Epithelial cell of esophagus (primary cell): ENCODE results near the gene PLBD2.

Experiments
- DNase-seq: peaks from one replicate; pipeline ENCODE4 v3.0.0; 2010; ENCODE audit warnings: low read depth
- H3K4me3 ChIP-seq: 2 replicates; pipeline ENCODE4 v1.5.1; 2011; ENCODE audit warnings: mild to moderate bottlenecking, low read length, control low read depth
- TF ChIP-seq, protein P1 (sequence below): IDR thresholded peaks from 2 replicates; pipeline ENCODE4 v1.5.1; 2011; ENCODE audit warnings: low read depth, mild to moderate bottlenecking, low read length, control low read depth, inconsistent platforms; ENCODE audit not compliant: insufficient read depth; ENCODE audit errors: missing control alignments

Gene PLBD2

DNA sequence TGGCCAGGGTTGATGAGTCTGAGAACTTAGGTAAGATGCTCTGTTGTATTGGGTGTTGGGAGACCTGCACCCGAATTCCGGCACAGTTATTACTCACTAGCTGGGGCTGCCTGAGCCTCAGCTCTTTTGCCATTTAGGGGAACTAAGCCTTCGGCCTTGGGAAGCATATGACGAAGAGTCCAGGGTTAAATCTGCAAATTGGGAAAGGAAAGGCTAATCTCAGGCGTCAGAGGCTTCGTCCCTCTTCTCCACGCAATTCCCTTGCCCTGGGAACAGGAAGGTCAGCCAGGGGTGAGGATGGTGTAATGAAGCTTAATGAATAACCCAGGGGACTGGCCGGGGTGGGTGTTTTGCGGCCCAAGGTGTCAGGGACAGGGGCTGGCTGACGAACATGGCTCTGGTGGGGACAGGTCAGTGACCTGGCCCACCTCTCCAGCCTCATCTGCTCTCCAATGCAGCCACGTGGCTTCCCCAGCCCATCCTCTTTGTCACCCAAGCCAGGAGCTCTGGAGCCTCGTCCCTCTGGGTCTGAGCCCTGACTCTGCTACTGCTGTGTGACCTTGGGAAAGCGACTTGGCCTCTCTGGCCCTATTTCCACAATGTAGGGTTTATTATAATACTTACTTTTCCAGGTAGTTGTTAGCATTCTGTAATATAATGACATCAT lies 60.0 kb downstream of the PLBD2 start:
- no peak overlapping the region for H3K4me3 ChIP-seq
- no peak for DNase-seq
- TF ChIP-seq, protein P1, sequence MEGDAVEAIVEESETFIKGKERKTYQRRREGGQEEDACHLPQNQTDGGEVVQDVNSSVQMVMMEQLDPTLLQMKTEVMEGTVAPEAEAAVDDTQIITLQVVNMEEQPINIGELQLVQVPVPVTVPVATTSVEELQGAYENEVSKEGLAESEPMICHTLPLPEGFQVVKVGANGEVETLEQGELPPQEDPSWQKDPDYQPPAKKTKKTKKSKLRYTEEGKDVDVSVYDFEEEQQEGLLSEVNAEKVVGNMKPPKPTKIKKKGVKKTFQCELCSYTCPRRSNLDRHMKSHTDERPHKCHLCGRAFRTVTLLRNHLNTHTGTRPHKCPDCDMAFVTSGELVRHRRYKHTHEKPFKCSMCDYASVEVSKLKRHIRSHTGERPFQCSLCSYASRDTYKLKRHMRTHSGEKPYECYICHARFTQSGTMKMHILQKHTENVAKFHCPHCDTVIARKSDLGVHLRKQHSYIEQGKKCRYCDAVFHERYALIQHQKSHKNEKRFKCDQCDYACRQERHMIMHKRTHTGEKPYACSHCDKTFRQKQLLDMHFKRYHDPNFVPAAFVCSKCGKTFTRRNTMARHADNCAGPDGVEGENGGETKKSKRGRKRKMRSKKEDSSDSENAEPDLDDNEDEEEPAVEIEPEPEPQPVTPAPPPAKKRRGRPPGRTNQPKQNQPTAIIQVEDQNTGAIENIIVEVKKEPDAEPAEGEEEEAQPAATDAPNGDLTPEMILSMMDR: no peak

DNA sequence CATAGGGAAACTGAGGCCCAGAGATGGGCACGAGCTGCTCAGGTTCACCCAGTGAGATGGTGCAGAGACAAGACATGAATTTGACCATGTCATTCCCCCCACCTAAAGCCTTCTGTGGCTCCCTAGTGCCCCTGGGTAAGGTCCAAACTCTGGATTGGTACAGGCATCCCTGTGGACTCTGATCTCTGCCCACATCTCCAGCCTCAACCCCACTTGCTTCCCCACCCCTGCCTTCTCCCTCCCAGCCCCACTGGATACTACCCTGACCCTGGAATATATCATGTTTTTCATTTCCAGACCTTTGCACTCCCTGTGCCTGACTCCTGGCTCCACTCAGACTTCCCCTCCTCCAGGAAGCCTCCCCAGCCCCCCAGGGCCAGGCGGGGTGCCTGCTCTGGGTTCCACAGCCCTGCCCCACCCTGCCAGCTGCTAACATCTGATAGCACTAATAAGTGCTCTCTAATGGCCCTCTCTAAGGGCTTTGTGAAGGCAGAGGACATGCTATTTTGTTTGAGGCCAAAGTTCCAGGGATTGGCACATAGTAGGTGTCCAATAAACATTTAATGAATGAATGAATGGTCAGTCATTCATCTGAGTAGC lies 62.7 kb downstream of the PLBD2 start:
- no peak for DNase-seq
- TF ChIP-seq, protein P1: no peak

DNA sequence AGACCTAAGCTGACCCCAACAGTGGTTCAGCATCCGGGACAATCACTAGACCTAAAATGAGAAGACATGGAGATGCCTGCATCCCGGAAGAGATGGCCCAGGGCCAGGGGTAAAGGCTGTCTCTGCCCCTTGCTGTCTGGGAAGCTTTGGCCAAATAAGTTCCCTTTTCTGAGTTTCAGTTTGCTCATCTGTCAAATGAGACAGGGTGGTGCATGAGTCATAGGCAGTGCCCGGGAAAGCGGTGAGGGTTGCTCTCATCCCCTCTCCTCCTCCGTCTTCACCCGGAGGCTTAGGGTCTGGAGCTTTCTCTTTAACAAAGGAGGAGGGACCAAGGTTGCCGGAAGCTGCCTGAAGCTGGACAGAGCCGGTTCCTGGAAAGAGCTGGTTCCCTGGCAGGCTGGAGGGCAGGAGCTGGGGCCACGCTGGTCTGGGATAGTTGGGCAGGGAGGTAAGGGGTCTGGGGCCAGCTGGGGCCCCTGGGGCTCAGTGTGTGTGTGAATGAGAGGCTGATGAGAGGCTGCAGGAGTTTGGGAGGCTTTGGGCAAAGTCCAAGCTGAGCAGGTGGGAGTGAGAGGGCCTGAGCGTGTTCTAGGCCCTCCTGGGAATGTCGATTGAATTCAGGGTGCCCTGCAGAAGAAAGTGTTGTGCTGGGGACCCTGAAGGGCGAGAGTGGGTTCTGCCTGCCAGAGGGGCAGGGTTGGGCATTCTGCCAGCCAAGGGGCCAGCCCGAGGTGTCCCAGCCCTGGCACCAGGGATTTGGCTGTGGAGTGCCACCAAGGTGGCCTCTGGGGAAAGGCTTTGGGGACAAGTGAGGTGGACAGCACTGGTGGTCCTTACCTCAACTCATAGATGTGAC lies 63.9 kb downstream of the PLBD2 start, which contains the start of gene SDSL:
TSS of gene SDSL (plus strand) at position 351 of the 856 bp plus-strand sequence. CDS start 5,603 bp downstream, outside the sequence.
- peak; percentile 88 for DNase-seq

More for the DNA sequence above, 62.7 kb downstream of the PLBD2 start:
- H3K4me3 ChIP-seq: no peak overlapping the region

DNA sequence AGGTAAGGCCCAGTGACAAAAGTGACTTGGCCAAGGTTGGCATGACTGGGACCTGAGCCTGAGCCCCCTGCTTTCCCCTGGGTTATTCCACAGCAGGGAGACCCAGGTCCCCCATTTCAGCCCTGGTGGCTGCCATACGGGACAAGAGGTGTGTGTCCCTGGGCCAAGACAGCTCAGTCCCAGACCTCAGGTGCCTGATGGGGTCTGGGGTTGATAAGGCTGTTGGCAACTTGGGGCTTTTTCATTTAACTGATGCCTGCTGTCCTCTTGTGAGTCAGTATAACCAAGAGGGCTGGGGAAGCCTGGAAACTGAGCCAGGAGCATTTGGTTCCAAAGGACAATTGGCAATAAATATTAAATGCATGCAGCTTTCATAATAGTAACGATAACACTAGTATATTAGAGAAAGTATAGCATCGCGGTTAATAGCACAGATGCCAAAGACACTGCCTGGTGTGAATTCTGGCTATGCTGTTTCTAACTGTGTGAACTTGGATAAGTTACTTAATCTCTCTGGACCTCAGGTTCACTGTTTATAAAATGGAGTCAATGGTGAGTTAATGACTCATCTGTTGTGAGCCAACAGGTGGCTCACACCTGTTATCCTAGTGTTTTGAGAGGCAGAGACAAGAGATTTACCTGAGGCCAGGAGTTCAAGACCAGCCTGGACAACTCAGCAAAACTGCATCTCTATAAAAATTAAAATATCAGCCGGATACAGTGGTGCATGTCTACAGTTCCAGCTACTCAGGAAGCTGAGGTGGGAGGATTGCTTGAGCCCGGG lies 64.7 kb downstream of the PLBD2 start:
- DNase-seq: peak; percentile 20
- TF ChIP-seq, protein P1: no peak
- H3K4me3 ChIP-seq: peak overlapping the region; percentile 66

More for the DNA sequence above, 63.9 kb downstream of the PLBD2 start, which contains the start of gene SDSL:
- peak within 1 kb of the TSS; percentile 66 for H3K4me3 ChIP-seq
- TF ChIP-seq, protein P1: no peak

DNA sequence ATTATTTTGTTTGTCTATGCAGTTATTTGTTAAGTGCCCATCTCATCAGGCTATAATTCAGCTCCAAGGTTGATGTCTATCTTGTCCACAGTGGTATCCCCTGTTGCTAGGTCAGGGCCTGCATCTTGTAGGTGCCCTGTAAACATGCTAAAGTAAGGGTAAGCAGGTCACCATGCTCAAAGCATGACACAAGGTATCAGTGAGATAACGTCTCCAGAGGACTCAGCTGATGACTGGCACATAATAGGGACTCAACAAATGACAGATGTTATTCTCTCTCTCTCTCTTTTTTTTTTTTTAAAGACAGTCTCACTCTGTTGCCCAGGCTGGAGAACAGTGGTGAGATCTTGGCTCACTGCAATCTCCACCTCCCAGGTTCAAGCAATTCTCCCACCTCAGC lies 66.1 kb downstream of the PLBD2 start:
- no peak overlapping the region for H3K4me3 ChIP-seq
- no peak for DNase-seq
- TF ChIP-seq, protein P1: no peak
